Central memory CD4-positive, alpha-beta T cell (primary cell): ENCODE results near the gene SPATA32.

ENCODE experiments used
- DNase-seq: peaks from one replicate; pipeline ENCODE4 v3.0.0; 2022

The SPATA32 gene

GRCh38 chr17:45293413-45294211 is 31.7 kb upstream of the SPATA32 start:
- DNase-seq = no peak

- DNase-seq = no peak
Measured at GRCh38 chr17:45292696-45293412, 31.0 kb upstream of the SPATA32 start.

GRCh38 chr17:45291171-45291805 is 29.4 kb upstream of the SPATA32 start:
- no peak for DNase-seq

GRCh38 chr17:45290269-45290765 is 28.4 kb upstream of the SPATA32 start:
- no peak for DNase-seq

GRCh38 chr17:45289301-45290268 is 27.7 kb upstream of the SPATA32 start:
- no peak for DNase-seq

- DNase-seq = no peak
Measured at GRCh38 chr17:45288825-45289224, 26.9 kb upstream of the SPATA32 start.

GRCh38 chr17:45287526-45288500 is 25.9 kb upstream of the SPATA32 start:
- DNase-seq = no peak

- DNase-seq = no peak
Measured at GRCh38 chr17:45286286-45286685, 24.4 kb upstream of the SPATA32 start.

- DNase-seq = no peak
Measured at GRCh38 chr17:45284176-45285140, 22.6 kb upstream of the SPATA32 start.

GRCh38 chr17:45283711-45284110 is 21.8 kb upstream of the SPATA32 start:
- DNase-seq = no peak

- no peak for DNase-seq
Measured at GRCh38 chr17:45282683-45283644, 21.1 kb upstream of the SPATA32 start.

GRCh38 chr17:45279898-45280297 is 18.0 kb upstream of the SPATA32 start:
- no peak for DNase-seq

GRCh38 chr17:45277992-45278391 is 16.1 kb upstream of the SPATA32 start:
- DNase-seq = no peak

- peak; percentile 83 for DNase-seq
Measured at GRCh38 chr17:45277216-45277849, 15.4 kb upstream of the SPATA32 start.

GRCh38 chr17:45276031-45276430 is 14.1 kb upstream of the SPATA32 start:
- DNase-seq = no peak

- DNase-seq = no peak
Measured at GRCh38 chr17:45274033-45274432, 12.1 kb upstream of the SPATA32 start.

GRCh38 chr17:45273551-45273957 is 11.7 kb upstream of the SPATA32 start:
- no peak for DNase-seq

- DNase-seq = no peak
Measured at GRCh38 chr17:45271603-45272002, 9.7 kb upstream of the SPATA32 start.
